HepG2 (cell line): ENCODE measurements around the gene ZFR2. TPM values are rescaled to one million over a fixed set of nuclear protein-coding genes. Genes with fewer than 3 reads are reported as not detected.
"Not testable (repeated sequence)": the region's sequence is repeated elsewhere in the genome, so short reads cannot be mapped to it uniquely, and the experiment has no call there.

Experiments used
- ATAC-seq: fragments of 200-7000 bp; cut with Tn5 transposase; 3 replicates; pipeline ENCODE4 v1.9.1; 2020; ENCODE audit warnings: mild to moderate bottlenecking, moderate library complexity
- BruUV-seq: library from RNA; stranded (reverse); fragments of 400-500 nt; replicated peaks from 2 replicates; lab custom pipeline; 2021; lab: Mats Ljungman, UMichigan
- CTCF ChIA-PET: fragments of 300-600 bp; formaldehyde crosslinking; extraction: SDS; loops from one replicate; lab custom pipeline; 2021; ENCODE audit warnings: low total read pairs, inconsistent platforms, low intra/inter-chr PET ratio; lab: Yijun Ruan, JAX
- POLR2A ChIA-PET: fragments of 350-600 bp; sonication (Branson Sonifier 250); formaldehyde crosslinking; loops from one replicate; lab custom pipeline; 2020; ENCODE audit warnings: antibody characterized with exemption, inconsistent platforms; lab: Yijun Ruan, JAX
- DNase-seq: peaks from one replicate; pipeline ENCODE4 v3.0.0-alpha.2; 2015; ENCODE audit warnings: low spot score
- FAIRE-seq: peaks from 3 replicates; lab custom pipeline; 2011; peaks lifted over from hg19 to GRCh38; lab: Jason Lieb, UNC
- H2AFZ ChIP-seq: one replicate; pipeline ENCODE4 v1.6.1; 2011; ENCODE audit warnings: low read length, inconsistent platforms
- H3K27ac ChIP-seq: fragments of 300-600 bp; 3 replicates; pipeline ENCODE4 v1.8.0; 2011; ENCODE audit warnings: mixed run types, mild to moderate bottlenecking, mixed read lengths, low read length, inconsistent platforms; ENCODE audit not compliant: insufficient read depth; ENCODE audit errors: extremely low read length
- H3K27me3 ChIP-seq, 2 experiments: fragments of 200-600 bp in 1 of 2; 2 replicates in 1 of 2; 3 replicates in 1 of 2; pipeline versions ENCODE4 v1.6.0 to v1.8.0; 2011; ENCODE audit warnings: low read length in 2 of 2, mild to moderate bottlenecking in 2 of 2, moderate library complexity in 2 of 2, inconsistent platforms in 1 of 2; ENCODE audit not compliant: insufficient read depth in 2 of 2, control insufficient read depth in 1 of 2
- H3K36me3 ChIP-seq, 2 experiments: fragments of 200-600 bp in 1 of 2; replicated peaks in 1 of 2; 2 replicates in 1 of 2; 3 replicates in 1 of 2; pipeline versions ENCODE4 v1.5.1 to v1.8.0; 2011; ENCODE audit warnings: low read length in 2 of 2, inconsistent platforms in 1 of 2; ENCODE audit not compliant: insufficient read depth in 2 of 2, control insufficient read depth in 1 of 2
- H3K4me1 ChIP-seq: 2 replicates; pipeline ENCODE4 v1.5.1; 2012; ENCODE audit warnings: low read length, inconsistent platforms; ENCODE audit not compliant: insufficient read depth
- H3K4me2 ChIP-seq: 2 replicates; pipeline ENCODE4 v1.6.0; 2011; ENCODE audit warnings: low read depth, low read length, inconsistent platforms
- H3K4me3 ChIP-seq, 3 experiments: fragments of 200-600 bp in 1 of 3; sonication (generic), shearing (Covaris generic) in 1 of 3; replicated peaks in 1 of 3; 2 replicates each; pipeline ENCODE4 v1.5.1; 2011 to 2016; ENCODE audit warnings: low read length in 3 of 3, inconsistent platforms in 2 of 3, low read depth in 2 of 3, mild to moderate bottlenecking in 2 of 3, control low read depth in 1 of 3, mixed read lengths in 1 of 3; ENCODE audit not compliant: insufficient read depth in 1 of 3
- H3K79me2 ChIP-seq: one replicate; pipeline ENCODE4 v1.6.1; 2011; ENCODE audit warnings: low read length, inconsistent platforms; ENCODE audit not compliant: insufficient read depth
- H3K9ac ChIP-seq: 2 replicates; pipeline ENCODE4 v1.6.0; 2011; ENCODE audit warnings: mild to moderate bottlenecking, low read depth, low read length, inconsistent platforms; ENCODE audit not compliant: insufficient read depth
- H3K9me3 ChIP-seq: 2 replicates; pipeline ENCODE4 v1.5.1; 2012; ENCODE audit warnings: mild to moderate bottlenecking, low read length
- H4K20me1 ChIP-seq: 2 replicates; pipeline ENCODE4 v1.6.0; 2011; ENCODE audit warnings: inconsistent platforms, mild to moderate bottlenecking, low read length, moderate library complexity; ENCODE audit not compliant: insufficient read depth
- ATF7 ChIP-seq, 2 experiments: fragments of 450-650 bp in 1 of 2; sonication (generic) in 1 of 2; formaldehyde crosslinking in 1 of 2; IDR thresholded peaks; 2 replicates each; pipeline versions ENCODE4 v1.4.0 to v1.6.1; 2016 to 2020; ENCODE audit warnings: antibody characterized with exemption in 1 of 2, mild to moderate bottlenecking in 1 of 2, missing genetic modification reagents in 1 of 2
- CEBPB ChIP-seq: IDR thresholded peaks from 2 replicates; pipeline ENCODE4 v1.6.1; 2011; ENCODE audit warnings: low read depth, low read length, improper control_type of control experiment, borderline replicate concordance
- KDM2A ChIP-seq: sonication (generic); formaldehyde crosslinking; IDR thresholded peaks from 2 replicates; pipeline ENCODE4 v1.4.0; 2020; ENCODE audit warnings: low read depth, missing genetic modification reagents, borderline replicate concordance
- PITX1 ChIP-seq: sonication (generic); formaldehyde crosslinking; IDR thresholded peaks from 2 replicates; pipeline ENCODE4 v1.5.1; 2020; ENCODE audit warnings: mild to moderate bottlenecking, missing genetic modification reagents
- SRSF4 ChIP-seq: fragments of 200-400 bp; formaldehyde crosslinking; IDR thresholded peaks from one replicate; pipeline ENCODE4 v1.6.1; 2018; ENCODE audit warnings: mild to moderate bottlenecking, low read depth, low read length, moderate library complexity; ENCODE audit not compliant: poor library complexity, severe bottlenecking
- THAP9 ChIP-seq: sonication (generic); formaldehyde crosslinking; IDR thresholded peaks from 2 replicates; pipeline ENCODE4; 2020; ENCODE audit warnings: missing genetic modification reagents, mild to moderate bottlenecking, borderline replicate concordance
- ZBTB2 ChIP-seq: sonication (generic); formaldehyde crosslinking; IDR thresholded peaks from 2 replicates; pipeline ENCODE4 v1.8.0; 2022; ENCODE audit warnings: low read depth, missing genetic modification reagents
- ZKSCAN1 ChIP-seq: fragments of 150-350 bp; IDR thresholded peaks from 2 replicates; pipeline ENCODE4 v1.6.1; 2014; ENCODE audit warnings: low read length
- ZNF124 ChIP-seq: sonication (generic); formaldehyde crosslinking; IDR thresholded peaks from 2 replicates; pipeline ENCODE4 v1.4.0; 2020; ENCODE audit warnings: missing genetic modification reagents
- ZNF674 ChIP-seq: sonication (generic); formaldehyde crosslinking; IDR thresholded peaks from 2 replicates; pipeline ENCODE4 v1.5.0; 2020; ENCODE audit warnings: low read depth, mild to moderate bottlenecking, missing genetic modification reagents
- WGBS: methylation state at CpG from one replicate; pipeline ENCODE4 v1.1.6; 2017; ENCODE audit warnings: low lambda C conversion rate; 5-methylcytosine and 5-hydroxymethylcytosine counted together
- in situ Hi-C: cut with HindIII; loops from 2 replicates; pipeline ENCODE4 v1.10.0; 2017; ENCODE audit warnings: low pct_unique_long_range_greater_than_20kb; ENCODE audit not compliant: extremely low pct_ligation_motif_present
- intact Hi-C: fragments of 100-400 bp; cut with micrococcal nuclease; formaldehyde crosslinking; loops from one replicate; pipeline ENCODE4 v1.10.0; 2022; ENCODE audit not compliant: unreplicated experiment
- polyA plus RNA-seq, 8 experiments: library from polyadenylated mRNA; depleted of rRNA in 3 of 8; stranded (reverse) in 7 of 8; unstranded in 1 of 8; fragments of >200 nt; fragmentation: Illumina TruSeq in 4 of 8; extraction: Trizol in 4 of 8; gene quantifications; 2 replicates each; pipeline versions ENCODE4 v1.2.1 to v1.2.3, GENCODE V29; 2011 to 2016; ENCODE audit warnings: low read depth in 4 of 8, missing spikeins in 1 of 8, mixed read lengths in 1 of 8; ENCODE audit not compliant: insufficient read depth in 1 of 8
- total RNA-seq, 5 experiments: library from RNA; depleted of rRNA; stranded (reverse); fragments of >200 nt; fragmentation: Illumina TruSeq; extraction: Trizol; gene quantifications; 2 replicates each; pipeline ENCODE4 v1.2.3, GENCODE V29; 2016; ENCODE audit warnings: low read depth in 1 of 5
- TF ChIP-seq, protein P1 (sequence below): IDR thresholded peaks from 2 replicates; pipeline ENCODE4 v1.6.1; 2016

Gene ZFR2
- total and polyA plus RNA-seq, 2 of the 13 experiments (the other 11 are each of a cell fraction or from before 2014, with no cell fraction given): 0.37 to 0.69 TPM

DNA sequence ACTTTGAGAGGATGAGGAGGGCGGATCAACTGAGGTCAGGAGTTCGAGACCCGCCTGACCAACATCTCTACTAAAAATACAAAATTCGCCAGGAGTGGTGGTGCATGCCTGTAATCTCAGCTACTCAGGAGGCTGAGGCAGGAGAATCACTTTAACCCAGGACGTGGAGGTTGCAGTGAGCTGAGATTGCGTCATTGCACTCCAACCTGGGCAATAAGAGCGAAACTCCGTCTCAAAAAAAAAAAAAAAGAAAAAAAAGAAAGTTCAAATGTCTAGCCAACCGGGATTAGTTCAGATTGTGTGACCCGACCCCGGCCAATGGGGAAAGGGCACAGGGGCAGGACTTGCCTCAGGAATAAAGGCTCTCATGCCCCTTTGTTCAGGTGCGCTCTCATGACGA, 5.9 kb upstream of the ZFR2 start:
- H3K36me3 ChIP-seq; intact Hi-C loops; H2AFZ ChIP-seq; BruUV-seq; POLR2A ChIA-PET; H3K9me3 ChIP-seq; H3K79me2 ChIP-seq; H3K27me3 ChIP-seq; H3K4me1 ChIP-seq; H4K20me1 ChIP-seq; CTCF ChIA-PET; ATAC-seq; H3K4me2 ChIP-seq; H3K9ac ChIP-seq; H3K4me3 ChIP-seq; FAIRE-seq; DNase-seq; H3K27ac ChIP-seq; TF ChIP-seq ATF7 (CRISPR knock-in tag; IDR thresholded peaks at IDR 0.05): not testable (repeated sequence)
- 32% methylated on average over 13 of the region's 13 CpGs for WGBS
- in situ Hi-C loops: loop anchor here (25.0 kb wide), 1 partner anchor 338 kb away; no protein-coding TSS in a partner anchor
- TF ChIP-seq ATF7 (IDR thresholded peaks at IDR 0.05) (peak; percentile 70), CEBPB (peak; percentile 23; the same call in 1 of the 2 replicates)

GRCh38 chr19:3873151-3873550, 4.3 kb upstream of the ZFR2 start:
- peaks cover 2 to 14% of the 10 kb centered on the region in 2 experiments; a peak in 3 of 5 replicates for H3K27me3 ChIP-seq
- BruUV-seq: no TSS peak
- no peak overlapping the region for H3K4me2 ChIP-seq
- H3K9me3 ChIP-seq: no peaks in the 10 kb centered on the region
- POLR2A ChIA-PET: no interaction called here
- no peak for DNase-seq
- ATAC-seq: no peak
- H2AFZ ChIP-seq: no peak overlapping the region
- intact Hi-C loops: no loop called here
- no peaks in the 10 kb centered on the region for H3K79me2 ChIP-seq
- no peak overlapping the region for H3K9ac ChIP-seq
- 18% methylated on average over 4 of the region's 4 CpGs for whole genome bisulfite sequencing
- CTCF ChIA-PET: no interaction called here
- no peaks in the 10 kb centered on the region for H4K20me1 ChIP-seq
- H3K27ac ChIP-seq: no peak overlapping the region
- FAIRE-seq: no peak
- no peaks in the 10 kb centered on the region for H3K36me3 ChIP-seq
- no peak overlapping the region for H3K4me3 ChIP-seq
- 0 out of 2 replicates have a peak, but pooled peaks cover 4% of the 10 kb centered on the region for H3K4me1 ChIP-seq
- in situ Hi-C loops: loop anchor here (25.0 kb wide), 1 partner anchor 339 kb away; no protein-coding TSS in a partner anchor
- no peak for TF ChIP-seq ZBTB2 (CRISPR knock-in tag)
- TF ChIP-seq THAP9: no peak
- no peak for TF ChIP-seq ZNF674 (CRISPR knock-in tag)
- no peak for TF ChIP-seq SRSF4
- TF ChIP-seq KDM2A (CRISPR knock-in tag): no peak
- no peak for TF ChIP-seq PITX1 (CRISPR knock-in tag)
- TF ChIP-seq ZNF124: no peak
- TF ChIP-seq, protein P1, sequence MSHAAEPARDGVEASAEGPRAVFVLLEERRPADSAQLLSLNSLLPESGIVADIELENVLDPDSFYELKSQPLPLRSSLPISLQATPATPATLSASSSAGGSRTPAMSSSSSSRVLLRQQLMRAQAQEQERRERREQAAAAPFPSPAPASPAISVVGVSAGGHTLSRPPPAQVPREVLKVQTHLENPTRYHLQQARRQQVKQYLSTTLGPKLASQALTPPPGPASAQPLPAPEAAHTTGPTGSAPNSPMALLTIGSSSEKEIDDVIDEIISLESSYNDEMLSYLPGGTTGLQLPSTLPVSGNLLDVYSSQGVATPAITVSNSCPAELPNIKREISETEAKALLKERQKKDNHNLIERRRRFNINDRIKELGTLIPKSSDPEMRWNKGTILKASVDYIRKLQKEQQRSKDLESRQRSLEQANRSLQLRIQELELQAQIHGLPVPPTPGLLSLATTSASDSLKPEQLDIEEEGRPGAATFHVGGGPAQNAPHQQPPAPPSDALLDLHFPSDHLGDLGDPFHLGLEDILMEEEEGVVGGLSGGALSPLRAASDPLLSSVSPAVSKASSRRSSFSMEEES (CRISPR knock-in tag): no peak
- TF ChIP-seq ZKSCAN1: no peak
